Hypothalamus (tissue), 51 donors: ENCODE data around the gene ASTN2.
A peak's percentile ranks its signal among the peaks of the same experiment; 100 is the strongest.
"Not testable (repeated sequence)": the region's sequence is repeated elsewhere in the genome, so short reads cannot be mapped to it uniquely, and the experiment has no call there.

Experiments used
- DNase-seq, 51 donors: peaks; one replicate each; lab custom pipeline; 2025; lab: John Stamatoyannopoulos, UW

The ASTN2 gene

DNA sequence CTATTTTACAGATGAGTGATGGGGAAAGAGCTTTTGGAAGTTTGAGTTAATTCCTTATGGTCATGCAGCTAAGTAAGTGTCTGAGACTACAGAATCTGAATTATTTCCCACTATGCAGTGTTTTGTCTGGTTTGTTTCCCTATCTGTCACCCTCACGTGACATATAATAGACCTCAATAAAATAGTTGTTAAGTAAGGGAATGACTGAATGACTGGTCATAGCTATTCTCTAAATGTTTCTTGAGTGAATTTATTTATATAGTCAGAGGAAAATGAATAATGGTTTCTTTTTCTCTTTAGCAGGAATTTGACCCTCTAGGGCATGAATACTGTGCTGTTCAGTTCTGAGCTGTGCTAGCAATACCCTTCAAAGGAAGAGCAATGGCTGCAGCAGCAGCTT is 717.5 kb downstream of the ASTN2 start:
- DNase-seq, result no peak

DNA sequence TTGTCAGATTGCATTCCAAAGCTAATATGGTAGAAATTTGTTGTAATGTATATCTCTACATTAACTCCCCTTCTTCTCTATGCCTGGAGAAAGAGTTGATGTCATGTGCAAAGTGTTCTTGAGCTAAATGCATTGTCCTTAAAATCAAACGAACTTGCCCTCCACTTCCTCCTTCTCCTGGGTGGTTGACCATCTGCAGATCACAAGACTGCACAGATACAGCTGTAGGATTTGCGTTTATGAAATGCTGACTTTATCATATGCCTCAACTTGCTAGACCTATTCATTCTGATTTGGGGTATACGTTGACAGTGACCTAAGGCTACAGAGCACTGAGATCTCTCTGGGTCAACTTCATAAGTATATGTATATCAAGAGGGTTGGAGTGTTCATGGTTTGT is 719.4 kb downstream of the ASTN2 start:
- DNase-seq, result no peak

DNA sequence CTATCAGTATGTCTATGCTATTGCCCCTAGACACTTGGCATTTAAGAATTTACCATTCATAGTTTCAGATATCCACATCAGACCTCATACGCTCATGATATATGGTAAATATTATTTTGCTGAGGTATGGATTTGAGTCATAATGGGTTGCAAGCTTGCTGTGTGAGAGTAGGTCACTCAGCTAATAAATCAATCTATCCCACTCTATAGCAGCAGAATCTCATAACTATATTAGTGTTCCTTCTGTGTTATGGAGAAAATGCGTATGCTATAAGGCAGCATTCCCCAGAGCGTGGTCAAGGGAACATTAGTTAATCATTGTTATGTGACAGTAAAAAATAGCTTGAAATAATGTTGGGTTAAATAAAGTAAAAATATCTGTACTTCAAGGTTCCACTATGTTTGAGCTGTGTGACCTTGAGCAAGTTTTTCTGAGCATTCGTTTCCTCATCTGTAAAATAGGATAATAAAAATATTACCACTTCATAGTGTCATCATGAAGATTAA is 720.0 kb downstream of the ASTN2 start:
- no peak for DNase-seq

DNA sequence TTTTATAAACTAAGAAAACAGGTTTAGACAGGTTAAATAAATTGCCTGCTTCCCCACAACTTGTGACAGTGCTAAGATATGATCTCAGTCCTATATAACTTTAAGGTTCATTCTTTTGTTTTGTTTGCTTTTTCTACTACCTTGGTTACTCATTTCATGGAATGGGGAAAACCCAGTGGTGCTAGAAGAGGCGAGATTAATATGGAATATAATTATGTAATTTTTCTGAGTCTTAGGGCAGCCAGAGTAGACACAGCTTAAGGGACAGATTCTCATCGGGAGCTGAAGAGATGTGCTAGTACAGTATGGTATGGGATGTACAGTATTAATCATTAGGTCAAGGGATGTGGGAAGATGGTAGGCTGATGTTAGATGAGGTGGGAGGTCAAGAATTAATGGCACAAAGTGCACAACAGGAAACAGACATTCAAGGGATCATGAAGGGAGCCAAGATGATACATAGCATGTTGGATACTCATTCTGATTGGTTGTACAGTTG is 721.6 kb downstream of the ASTN2 start:
- DNase-seq, result no peak

DNA sequence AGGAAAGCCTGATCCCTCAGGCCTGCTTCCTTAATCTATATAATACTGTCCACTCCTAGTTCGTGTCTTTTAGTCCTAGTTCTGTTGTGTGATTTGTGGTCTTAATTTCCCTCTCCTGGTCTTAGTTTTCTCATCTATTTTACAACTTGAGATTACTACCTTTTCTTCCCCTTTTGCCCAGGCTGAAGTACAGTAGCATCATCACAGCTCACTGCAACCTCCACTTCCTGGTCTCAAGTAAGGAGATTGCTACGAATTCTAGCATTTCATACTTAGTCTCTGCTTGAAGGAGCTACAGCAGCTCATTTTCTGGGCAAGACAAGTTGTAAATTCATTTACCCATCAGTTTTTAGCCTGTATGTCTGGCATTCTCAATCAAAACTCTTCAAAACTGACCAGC is 722.2 kb downstream of the ASTN2 start:
- DNase-seq, result no peak

DNA sequence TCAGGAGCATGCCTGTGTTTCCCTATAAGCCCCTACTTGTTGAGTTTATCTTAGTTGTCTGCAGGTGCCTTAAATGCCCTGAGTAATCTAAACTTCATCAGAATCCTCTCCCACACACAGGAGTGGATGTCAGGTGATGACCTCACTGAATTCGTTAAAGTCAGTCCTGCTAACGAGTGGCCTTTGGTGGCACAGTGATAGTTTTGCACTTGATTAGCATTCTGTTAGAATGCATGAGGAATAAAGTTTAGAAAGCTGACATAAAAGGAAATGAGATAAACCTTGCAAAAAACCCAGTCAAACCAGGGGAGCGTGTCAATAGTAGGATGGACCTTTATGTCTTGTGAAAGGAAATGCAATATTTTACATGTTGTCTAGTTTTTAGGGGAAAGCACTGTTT is 723.2 kb downstream of the ASTN2 start:
- no peak for DNase-seq

DNA sequence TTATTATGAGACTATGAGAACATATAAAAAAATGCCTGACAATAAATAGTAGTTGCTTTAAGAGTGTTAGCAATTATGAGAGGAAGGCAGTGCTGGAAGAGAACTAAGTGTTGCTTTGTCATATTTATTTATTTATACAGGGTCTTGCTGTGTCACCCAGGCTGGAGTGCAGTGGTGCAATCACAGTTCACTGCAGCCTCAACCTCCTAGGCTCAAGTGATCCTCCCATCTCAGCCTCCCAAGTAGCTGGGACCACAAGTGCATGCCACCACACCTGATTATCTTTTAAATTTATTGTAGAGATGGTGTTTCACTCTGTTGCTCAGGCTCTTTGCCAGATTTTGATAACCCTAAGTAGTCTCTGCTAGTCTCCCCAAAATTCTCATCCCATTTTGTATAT is 724.1 kb downstream of the ASTN2 start:
- not testable (repeated sequence) for DNase-seq

DNA sequence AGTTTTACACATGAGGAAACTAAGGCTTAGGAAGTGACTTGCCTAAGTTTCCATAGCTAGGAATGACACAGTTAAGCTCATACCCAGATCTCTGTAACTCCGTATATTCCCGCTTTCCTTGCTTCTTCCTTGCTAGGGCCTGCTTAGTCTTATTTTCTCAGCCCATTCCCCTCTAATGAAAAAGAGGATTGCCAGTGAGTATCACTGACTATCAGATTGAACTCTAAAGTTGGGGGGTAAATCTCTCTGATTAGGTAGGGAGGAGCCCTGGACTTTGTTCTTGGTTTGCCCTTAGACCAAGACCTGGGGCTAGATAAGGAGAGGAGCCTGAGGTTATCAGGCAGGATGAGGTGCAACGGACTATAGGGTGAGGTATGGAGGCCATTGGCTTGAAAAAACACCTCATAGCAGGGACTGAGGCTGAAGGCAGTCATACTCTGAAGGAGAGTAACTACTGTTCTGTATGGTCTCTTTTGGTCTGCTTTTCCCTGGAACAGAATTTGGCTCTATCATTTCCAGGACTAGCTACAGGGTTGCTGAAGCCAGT is 725.3 kb downstream of the ASTN2 start:
- no peak for DNase-seq

DNA sequence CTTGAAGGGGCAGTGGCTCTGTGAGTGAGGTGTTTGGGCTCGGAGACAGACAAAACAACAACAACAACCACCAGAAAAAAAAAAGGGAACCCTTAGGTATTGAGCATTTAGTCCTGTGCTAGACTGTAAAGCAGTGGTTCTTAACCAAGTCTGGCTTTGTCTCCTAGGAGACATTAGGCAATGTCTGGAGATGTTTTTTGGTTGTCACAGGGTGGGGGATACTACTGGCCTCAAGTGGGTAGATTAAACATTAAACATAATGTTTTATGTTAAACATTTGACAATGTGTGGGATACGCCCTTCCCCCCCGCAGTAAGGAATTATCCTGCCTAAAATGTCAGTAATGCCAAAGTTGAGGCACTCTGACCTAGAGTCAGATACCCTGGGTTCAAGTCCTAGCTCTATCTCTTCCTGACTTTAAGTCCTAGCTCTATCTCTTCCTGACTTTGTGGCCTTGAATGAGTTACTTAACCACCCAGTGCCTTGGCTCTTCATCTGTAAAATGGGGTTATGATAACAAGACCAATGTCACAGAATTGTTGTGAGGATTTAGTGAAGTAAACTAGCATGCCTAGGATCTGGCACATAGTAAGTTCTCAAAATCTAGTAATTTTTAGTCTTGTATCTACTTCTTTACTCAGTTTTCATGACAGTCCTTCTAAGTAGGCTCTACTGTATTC is 725.9 kb downstream of the ASTN2 start:
- DNase-seq, result no peak

DNA sequence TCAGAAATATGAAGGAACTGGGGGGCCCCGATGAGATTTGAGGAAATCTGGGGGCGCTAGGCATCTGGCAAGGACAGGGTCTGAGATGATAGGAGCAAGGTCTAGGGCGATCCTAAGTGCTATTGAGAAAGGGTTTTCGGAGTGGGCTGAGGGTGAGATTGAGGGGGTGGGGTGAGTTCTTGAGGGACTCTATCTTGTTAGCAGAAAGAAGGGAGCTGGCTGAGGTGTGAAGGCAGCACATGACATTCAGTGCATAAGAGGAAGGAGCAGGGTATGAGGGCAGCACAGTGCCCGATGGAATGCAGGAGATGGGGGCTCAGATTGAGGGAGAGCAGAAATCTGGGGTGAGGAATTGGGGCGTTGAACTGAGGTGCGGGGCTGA is 727.1 kb downstream of the ASTN2 start:
- peak in 3 of 51 donors; percentile 32 to 76 (median 47) for DNase-seq

DNA sequence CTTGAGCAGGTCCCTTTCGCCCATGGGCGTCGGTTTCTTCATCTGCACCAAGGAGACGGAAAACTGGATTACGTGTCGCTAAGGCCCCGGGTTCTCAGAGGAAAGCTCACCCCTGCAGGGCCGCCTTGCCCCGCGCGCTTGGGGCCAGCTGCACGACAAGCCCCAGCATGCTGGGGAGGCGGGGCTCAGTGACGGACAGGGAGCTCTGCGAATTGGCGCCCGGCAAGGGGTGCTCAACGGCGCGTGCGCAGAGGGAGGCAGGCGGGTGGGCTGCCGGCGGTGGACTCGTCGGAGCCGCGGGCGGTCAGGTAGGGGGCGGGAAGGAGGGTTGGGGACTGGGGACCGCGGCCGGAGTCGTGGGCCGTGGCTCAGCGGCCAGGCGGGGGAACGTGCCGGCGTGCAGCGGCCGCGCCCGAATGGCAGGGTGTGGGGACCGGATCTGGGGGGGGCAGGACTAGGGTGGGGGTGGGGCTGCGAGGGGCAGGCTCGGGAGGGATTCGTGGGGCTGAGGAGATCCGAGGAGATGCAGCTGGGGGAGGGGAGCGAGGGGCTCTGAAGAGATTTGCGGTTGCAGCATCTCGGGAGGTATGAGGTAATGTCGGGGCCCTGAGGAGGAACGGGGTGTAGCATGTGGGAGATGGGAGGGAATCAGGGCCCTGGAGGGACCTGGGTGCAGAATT is 727.6 kb downstream of the ASTN2 start, which contains the start of gene TRIM32:
Gene TRIM32 (plus strand): TSS at position 232 of the 680 bp plus-strand sequence. CDS start 10,438 bp downstream, outside the sequence.
- peak; percentile 54 to 92 (median 80) for DNase-seq

DNA sequence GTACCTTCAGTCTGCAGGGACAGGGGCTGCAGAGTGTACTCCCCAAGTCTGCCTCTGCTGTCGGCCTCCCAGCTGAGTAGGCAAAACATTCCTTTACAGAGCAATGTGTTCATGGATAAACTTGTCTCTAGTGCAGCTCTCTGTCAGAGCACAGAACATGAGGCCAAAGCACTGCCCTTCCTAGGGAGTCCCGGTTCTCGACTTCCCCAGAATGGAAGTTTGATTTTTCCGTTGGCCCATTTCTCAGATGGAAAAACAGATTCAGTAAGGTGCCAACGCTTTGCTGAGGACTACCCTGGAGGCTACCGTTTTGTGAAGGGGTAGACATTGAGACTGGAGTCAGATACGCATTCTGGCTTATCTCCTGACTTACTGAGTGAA is 728.2 kb downstream of the ASTN2 start:
- no peak for DNase-seq

DNA sequence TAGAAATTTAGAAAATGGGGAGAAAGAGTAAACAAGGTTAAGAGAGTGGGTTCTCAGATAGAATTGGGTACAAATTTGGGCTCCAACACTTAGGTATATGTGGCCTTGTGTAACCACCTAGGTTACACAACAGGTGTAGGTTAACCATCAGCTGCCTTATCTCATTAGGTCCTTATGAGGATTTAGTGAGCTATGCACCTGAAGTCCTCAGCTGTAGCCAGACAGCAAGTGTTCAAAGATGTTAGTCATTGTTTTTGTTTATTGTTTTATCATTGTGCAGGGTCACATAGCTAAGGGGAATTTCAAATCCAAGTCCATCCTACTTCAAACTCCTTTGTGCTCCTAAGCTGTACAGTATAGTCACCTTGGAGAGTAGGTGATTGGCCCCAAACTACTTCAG is 728.7 kb downstream of the ASTN2 start:
- no peak for DNase-seq

DNA sequence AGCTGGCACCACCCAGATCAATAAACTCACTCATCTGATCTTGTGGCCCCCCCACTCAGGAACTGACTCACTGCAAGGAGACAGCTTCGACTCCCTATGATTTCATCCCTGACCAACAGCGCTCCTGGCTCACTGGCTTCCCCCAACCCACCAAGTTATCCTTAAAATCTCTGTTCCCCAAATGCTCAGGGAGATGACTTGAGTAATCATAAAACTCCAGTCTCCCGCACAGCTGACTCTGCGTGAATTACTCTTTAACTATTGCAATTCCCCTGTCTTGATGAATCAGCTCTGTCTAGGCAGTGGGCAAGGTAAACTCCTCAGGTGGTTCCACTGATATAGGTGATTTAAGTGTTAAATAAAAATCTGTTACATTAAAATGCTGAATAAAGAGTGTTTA is 729.7 kb downstream of the ASTN2 start:
- DNase-seq, result no peak

DNA sequence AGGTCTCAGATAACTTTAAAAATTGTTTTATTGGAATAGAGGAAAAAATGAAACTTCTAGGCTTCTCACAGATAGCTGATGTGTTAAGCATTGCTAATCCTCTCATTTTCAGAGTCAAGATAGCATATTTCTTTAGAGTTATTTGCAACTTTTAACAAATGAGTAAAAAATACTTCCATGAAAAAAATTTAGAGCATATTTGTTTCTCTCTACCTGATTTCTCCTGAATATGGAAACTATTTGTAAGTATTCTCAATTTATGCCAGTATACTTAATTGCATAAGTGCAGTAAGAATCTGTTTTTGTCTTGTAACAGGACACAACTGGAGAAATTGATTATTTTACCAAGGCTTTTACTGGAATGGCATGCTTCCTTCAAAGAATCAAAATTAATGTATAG is 731.3 kb downstream of the ASTN2 start:
- DNase-seq, result no peak

DNA sequence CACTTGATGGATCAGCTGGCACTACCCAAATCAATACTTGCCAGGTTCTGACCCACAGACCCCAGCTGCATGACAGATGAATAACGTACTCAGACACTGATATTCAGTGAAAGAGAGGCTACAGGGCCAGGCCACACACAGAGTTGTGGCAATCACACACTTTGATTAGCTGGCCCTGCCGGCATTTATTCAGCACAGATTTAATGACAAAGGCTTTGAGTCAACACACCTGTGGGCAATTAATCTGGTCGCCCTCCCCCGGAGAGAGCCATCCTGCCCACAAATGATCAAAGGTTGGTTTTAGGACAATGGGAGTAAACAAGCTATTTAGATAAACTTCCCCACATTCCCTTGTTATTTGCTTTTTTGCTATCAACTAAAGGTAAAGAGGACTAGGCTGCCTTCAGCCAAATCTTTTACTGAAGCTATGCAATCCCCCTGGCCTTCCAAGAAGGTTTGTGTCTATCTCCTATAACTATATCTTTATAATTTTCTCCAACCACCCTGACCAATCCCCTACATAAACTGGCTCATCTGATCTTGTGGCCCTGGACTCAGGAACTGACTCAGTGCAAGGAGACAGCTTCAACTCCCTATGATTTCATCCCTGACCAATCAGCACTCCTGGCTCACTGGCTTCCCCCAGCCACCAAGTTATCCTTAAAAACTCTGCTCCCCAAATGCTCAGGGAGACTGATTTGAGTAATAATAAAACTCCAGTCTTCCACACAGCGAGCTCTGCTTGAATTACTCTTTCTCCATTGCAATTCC is 740.5 kb downstream of the ASTN2 start:
- DNase-seq, result no peak

DNA sequence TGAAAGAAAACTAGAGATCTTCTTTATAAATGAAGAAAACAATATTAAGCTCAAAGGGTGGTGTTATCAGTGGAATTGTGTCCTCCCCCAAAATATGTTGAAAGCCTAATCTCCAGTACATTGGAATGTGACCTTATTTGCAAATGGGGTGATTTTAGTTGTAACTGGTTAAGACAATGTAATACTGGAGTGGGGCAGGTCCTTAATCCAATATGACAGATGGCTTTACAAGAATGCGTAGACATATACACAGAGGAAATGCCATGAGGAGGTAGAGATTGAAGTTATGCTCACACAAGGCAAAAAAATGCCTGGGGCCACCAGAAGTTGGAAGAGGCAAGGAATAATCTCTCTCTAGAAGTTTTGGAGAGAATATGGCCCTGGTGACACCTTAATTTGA is 741.5 kb downstream of the ASTN2 start:
- DNase-seq, result no peak

DNA sequence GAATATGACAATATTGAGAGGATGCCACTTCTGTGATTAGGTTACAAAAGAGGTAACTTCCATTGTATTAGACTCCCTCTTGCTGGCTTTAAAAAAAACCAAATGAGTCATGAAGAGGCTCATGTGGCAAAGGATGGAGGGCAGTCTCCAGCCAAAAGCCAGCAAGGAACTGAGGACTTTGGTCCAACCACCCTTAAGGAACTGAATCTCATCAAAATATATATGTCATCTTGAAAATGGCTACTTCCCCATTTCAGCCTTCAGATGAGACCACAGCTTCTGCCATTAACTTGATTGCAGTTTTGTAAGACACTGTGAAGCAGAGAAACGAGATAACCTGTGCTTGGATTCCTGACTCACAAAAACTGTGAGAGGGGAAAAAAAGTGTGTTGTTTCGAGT is 743.3 kb downstream of the ASTN2 start:
- no peak for DNase-seq

DNA sequence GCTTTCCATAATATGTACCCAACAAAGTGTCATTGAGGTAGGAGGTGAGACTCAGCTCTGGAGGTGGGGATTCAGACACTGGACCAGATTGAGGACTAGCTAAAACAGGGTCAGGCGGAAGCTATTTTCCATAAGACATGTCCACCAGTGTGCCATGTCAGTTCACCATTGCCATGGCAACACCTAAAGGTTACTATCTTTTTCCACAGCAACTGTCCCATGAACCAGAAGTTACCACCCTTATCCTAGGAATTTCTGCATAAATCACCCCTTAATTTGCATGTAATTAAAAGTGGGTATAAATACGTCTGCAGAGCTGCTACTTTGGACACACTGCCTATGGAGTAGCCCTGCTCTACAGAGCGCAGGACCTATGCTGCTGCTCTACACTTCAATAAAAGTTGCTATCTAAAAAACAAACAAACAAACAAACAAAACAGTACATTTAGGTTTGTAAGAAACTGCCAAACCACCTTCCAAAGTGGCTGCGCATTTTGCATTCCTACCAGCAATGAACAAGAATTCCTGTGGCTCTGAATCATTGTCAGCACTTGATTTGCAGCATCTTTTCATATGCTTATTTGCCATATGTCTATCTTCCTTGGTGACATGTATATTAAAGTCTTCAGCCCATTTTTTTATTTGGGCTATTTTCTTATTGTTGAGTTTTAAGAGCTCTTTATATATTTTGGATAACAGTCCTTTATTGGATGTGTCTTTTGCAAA is 745.7 kb downstream of the ASTN2 start:
- DNase-seq, result no peak

DNA sequence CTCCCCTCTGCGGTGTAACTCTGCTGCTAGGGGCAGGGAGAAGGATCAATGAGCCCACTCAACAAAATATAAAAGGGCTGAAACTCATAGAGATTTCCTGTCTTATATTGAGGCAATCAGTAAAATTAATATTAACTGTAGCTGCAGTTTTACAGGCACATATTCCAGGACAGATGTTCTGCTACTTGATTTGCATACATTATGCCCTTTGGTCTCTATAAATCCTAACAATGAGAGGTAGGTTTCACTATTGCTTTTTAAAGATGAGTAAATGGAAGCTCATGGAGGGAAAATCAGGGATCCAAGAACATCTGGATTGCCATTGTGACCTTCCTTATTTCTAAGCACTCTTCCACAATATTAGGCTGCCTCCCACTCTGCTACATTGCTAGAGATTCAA is 751.3 kb downstream of the ASTN2 start:
- DNase-seq, result no peak
